Neutrophil (primary cell): Measurements from ENCODE around the gene ETV3L.

Experiments
- H3K27ac ChIP-seq: fragments of 200-600 bp; sonication (generic); 2 replicates; pipeline ENCODE4 v1.5.1; 2016; ENCODE audit warnings: mild to moderate bottlenecking, moderate library complexity
- H3K27me3 ChIP-seq: fragments of 200-600 bp; sonication (generic); 2 replicates; pipeline ENCODE4 v1.6.0; 2016; ENCODE audit warnings: mild to moderate bottlenecking
- H3K36me3 ChIP-seq: fragments of 200-600 bp; sonication (generic); 2 replicates; pipeline ENCODE4 v1.5.1; 2017
- H3K4me1 ChIP-seq, 2 experiments: fragments of 200-600 bp in 1 of 2; sonication (generic) in 1 of 2; 1 replicate in 1 of 2; 2 replicates in 1 of 2; pipeline versions ENCODE4 v1.5.1 to v1.6.1; 2013 to 2016; ENCODE audit warnings: low read depth in 1 of 2, low read length in 1 of 2, mild to moderate bottlenecking in 1 of 2, moderate library complexity in 1 of 2; ENCODE audit not compliant: control insufficient read depth in 1 of 2, insufficient read depth in 1 of 2
- H3K4me3 ChIP-seq, 2 experiments: fragments of 200-600 bp in 1 of 2; sonication (generic) in 1 of 2; 1 replicate in 1 of 2; 2 replicates in 1 of 2; pipeline ENCODE4 v1.5.1; 2013 to 2016; ENCODE audit warnings: low read depth in 1 of 2, low read length in 1 of 2, mild to moderate bottlenecking in 1 of 2, moderate library complexity in 1 of 2
- H3K9me3 ChIP-seq: fragments of 200-600 bp; sonication (generic); 2 replicates; pipeline ENCODE4 v1.5.1; 2016
- CTCF ChIP-seq: fragments of 200-600 bp; sonication (generic); IDR thresholded peaks from 2 replicates; pipeline ENCODE4 v1.5.1; 2016; ENCODE audit warnings: antibody characterized with exemption

The ETV3L gene

GRCh38 chr1:157099633-157100009, at the start of gene ETV3L:
TSS of gene ETV3L (minus strand) at chr1:157099808. CDS start at chr1:157099523, 285 bp downstream.
- H3K36me3 ChIP-seq: no peaks in the 10 kb centered on the region
- no peak within 1 kb of the TSS for H3K27ac ChIP-seq
- no peak within 1 kb of the TSS for H3K4me3 ChIP-seq
- H3K4me1 ChIP-seq: no peaks in the 10 kb centered on the region
- H3K9me3 ChIP-seq: no peaks in the 10 kb centered on the region
- no peaks in the 10 kb centered on the region for H3K27me3 ChIP-seq
- TF ChIP-seq CTCF: no peak

- no peaks in the 10 kb centered on the region for H3K9me3 ChIP-seq
- H3K36me3 ChIP-seq: no peaks in the 10 kb centered on the region
- no peak for TF ChIP-seq CTCF
- H3K4me3 ChIP-seq: no peak overlapping the region
- no peak overlapping the region for H3K27ac ChIP-seq
- H3K27me3 ChIP-seq: no peaks in the 10 kb centered on the region
- no peaks in the 10 kb centered on the region for H3K4me1 ChIP-seq
These were observed 48.5 kb upstream of the ETV3L start for GRCh38 chr1:157147906-157148700.

- Histone ChIP-seq H3K27ac (no peak overlapping the region), H3K4me3 (no peak overlapping the region), H3K36me3 (no peaks in the 10 kb centered on the region), H3K4me1 (no peaks in the 10 kb centered on the region), H3K9me3 (no peaks in the 10 kb centered on the region), H3K27me3 (no peaks in the 10 kb centered on the region)
- no peak for TF ChIP-seq CTCF
These were observed 47.4 kb upstream of the ETV3L start for GRCh38 chr1:157147037-157147436.

DNA sequence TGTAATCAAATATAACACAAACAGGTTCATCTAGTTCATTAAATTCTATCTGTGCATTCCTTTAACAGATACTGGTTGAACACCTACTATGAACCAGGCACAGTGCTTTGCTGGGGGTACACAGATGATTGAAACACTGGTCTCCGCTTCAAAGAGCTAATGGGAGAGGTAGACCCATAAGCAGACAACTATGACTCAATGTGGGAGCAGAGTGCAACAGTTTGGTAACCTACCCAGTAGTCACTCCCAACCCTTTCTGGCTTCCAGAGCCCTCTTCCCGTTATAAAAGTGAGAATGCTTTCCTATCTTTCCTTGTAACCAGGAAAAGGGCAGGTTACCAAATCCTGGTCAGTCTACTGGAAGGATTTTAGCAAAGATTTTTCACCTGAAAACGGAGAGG, 46.6 kb upstream of the ETV3L start:
- H3K27ac ChIP-seq: no peak overlapping the region
- no peaks in the 10 kb centered on the region for H3K4me1 ChIP-seq
- no peak for TF ChIP-seq CTCF
- H3K9me3 ChIP-seq: no peaks in the 10 kb centered on the region
- no peak overlapping the region for H3K4me3 ChIP-seq
- H3K36me3 ChIP-seq: no peaks in the 10 kb centered on the region
- no peaks in the 10 kb centered on the region for H3K27me3 ChIP-seq

DNA sequence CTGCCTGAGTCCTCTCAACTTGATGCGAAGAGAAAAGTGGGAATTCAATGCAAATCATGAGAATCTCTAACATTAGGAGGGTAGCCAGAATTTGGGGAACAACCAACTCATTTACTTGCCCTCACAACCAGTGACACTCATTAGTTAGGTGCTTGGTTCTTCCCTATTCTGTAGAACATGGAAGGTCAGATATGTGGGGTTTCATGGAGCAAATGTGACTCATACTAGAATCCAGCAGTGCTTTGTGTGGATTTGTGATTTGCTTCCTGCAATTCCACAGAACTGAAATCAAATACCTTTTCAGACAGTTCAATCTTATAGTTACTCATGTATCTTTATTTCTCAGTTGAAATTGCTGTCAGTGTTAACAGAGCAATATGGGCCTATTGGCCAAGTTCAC, 45.5 kb upstream of the ETV3L start:
- no peaks in the 10 kb centered on the region for H3K4me1 ChIP-seq
- H3K27ac ChIP-seq: no peak overlapping the region
- H3K27me3 ChIP-seq: peaks cover 6% of the 10 kb centered on the region
- no peaks in the 10 kb centered on the region for H3K36me3 ChIP-seq
- H3K9me3 ChIP-seq: no peaks in the 10 kb centered on the region
- no peak overlapping the region for H3K4me3 ChIP-seq
- TF ChIP-seq CTCF: no peak
